NCI-H1694 (cell line): Measurements from ENCODE around the gene KLHL5.
"Not testable (repeated sequence)": the region's sequence is repeated elsewhere in the genome, so short reads cannot be mapped to it uniquely, and the experiment has no call there.

Experiments used
- DNase-seq: peaks from one replicate; lab custom pipeline; 2025; lab: John Stamatoyannopoulos, UW

KLHL5 gene

DNA sequence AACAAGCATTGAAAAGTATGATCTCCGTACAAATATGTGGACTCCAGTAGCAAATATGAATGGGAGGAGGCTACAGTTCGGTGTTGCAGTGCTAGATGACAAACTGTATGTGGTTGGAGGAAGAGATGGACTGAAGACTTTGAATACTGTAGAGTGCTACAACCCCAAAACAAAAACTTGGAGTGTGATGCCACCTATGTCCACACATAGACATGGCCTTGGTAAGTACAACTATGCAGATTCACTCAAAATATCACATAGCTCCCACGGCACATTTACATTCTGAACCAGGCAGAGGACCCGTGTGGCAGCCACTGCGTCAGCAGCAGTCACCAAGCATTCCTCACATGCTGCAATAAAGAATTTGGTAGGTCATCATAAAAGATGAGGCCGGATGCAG is 41.3 kb downstream of the KLHL5 start:
- DNase-seq, result no peak

DNA sequence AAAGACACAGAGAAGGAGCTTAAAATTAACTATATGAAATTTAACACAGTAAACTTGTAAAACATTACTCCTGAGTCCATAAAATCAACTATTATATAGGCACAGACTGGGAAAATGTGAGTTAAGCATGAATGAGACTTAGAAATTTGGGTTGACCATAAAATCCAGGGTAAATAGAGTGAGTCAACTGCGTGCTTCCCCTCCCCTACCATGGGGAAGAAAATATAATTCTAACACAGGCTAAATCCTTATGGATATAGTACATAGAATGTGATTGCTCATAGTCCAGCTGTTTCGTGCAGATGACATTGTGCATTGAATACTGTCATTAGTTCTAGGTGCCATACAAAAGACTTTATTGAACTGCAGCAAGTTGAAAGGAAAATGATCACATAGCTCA is 42.2 kb downstream of the KLHL5 start:
- DNase-seq, result no peak

- DNase-seq, result no peak
These were observed 44.0 kb downstream of the KLHL5 start for GRCh38 chr4:39106011-39106410.

GRCh38 chr4:39114436-39114835 is 52.4 kb downstream of the KLHL5 start:
- no peak for DNase-seq

GRCh38 chr4:39118034-39118658 is 56.1 kb downstream of the KLHL5 start:
- DNase-seq, result no peak

- DNase-seq, result no peak
These were observed 58.4 kb downstream of the KLHL5 start for GRCh38 chr4:39120418-39120817.

DNA sequence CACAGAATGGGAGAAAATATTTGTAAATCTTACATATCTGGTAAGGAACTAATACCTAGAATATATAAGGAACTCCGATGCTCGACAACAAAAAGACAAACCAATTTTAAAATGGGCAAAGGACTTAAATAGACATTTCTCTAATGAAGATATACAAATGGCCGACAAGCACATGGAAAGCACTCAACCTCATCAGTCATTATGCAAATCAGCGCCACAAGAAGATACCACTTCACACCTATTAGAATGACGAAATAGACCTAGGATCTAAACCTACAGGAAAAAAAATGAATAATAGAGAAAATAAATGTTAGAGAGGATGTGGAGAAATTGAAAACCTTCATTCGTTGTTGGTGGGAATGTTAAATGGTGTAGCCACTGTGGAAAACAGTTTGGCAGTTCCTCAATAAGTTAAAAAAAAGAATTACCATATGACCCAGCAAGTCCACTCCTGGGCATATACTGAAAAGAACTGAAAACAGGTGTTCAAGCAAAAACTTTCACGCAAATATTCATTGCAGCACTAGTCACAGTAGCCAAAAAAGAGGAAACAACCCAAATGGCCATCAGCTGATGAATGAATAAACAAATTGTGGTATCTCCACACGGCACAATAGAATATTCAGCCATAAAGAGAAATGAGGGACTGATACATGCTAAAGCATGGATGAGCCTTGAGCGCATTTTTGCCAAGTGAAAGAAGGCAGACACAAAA is 63.0 kb downstream of the KLHL5 start:
- no peak for DNase-seq

- no peak for DNase-seq
These were observed 63.6 kb downstream of the KLHL5 start for GRCh38 chr4:39125600-39125985.

- DNase-seq, result no peak
These were observed 64.4 kb downstream of the KLHL5 start for GRCh38 chr4:39126256-39127095.

DNA sequence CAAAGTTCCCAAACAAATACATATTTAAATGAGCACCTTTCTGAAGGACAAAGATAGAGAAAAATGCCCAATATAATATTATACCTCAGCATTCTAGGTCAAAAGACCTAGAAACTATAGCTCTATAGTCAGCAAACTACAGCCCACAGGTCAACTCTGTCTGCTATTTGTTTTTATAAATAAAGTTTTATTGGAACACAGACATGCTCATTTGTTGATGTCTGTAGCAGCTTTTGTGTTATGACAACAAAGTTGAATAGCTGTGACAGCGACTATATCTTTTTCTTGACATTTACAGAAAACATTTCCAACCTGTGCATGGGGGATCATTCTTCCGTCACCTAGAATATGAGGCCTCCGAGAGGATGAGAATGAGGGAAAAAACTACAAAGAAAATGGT is 71.6 kb downstream of the KLHL5 start:
- no peak for DNase-seq

DNA sequence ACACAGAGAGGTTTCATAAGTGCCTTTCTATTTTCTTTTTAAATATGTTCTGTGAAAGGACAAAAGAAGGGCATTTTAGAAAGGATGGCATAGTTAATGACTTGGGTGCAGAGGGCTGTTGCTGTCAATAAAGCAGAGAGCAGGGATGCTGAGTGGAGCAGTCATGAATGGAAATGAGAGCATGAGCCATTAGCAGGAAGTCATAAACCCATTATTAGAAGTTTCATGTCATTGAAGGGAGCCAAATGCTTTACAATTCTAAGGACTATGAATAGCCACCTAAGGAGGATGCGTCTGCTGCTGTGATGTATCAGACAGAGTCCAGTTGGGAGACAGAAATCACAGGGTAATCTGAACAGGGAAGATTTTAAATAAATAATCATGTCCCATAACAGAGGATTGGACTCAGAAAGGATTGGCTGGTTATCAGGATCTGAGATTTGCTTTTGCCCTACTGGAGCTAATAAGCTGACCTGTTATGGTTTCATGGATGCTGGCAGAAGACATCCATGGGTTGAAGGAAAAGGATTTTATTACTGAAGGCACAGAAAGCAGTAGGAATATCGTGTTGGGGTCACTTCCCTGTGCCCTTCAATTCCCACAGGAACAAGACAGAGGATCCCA is 72.8 kb downstream of the KLHL5 start:
- DNase-seq, result no peak

DNA sequence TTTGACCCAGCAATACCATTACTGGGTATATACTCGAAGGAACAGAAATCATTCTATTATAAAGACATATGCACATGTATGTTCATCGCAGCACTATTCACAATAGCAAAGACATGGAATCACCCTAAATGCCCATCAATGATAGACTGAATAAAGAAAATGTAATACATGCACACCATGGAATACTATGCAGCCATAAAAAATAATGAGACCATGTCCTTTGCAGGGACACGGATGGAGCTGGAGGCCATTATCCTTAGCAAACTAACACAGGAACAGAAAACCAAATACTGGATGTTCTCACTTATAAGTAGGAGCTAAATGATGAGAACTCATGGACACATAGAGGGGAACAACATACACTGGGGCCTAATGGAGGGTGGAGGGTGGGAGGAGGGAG is 76.2 kb downstream of the KLHL5 start:
- not testable (repeated sequence) for DNase-seq

DNA sequence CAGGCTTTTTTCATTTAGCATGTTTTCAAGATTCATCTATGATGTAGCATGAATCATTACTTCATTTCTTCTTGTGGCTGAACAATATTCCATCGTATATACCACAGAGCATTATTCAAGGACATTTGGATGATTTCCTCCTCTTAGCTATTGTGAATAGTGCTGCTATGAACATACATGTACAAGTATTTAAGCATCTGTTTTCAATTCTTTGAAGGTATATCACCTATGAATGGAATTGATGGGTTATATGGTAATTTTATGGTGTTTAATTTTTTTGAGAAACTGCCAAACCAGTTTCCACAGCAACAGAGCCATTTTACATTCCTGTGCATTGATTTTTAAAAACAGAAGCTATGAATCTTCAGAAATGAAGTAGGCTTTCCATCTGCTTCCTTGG is 84.2 kb downstream of the KLHL5 start:
- no peak for DNase-seq

GRCh38 chr4:39154009-39154408 is 92.0 kb downstream of the KLHL5 start:
- no peak for DNase-seq

DNA sequence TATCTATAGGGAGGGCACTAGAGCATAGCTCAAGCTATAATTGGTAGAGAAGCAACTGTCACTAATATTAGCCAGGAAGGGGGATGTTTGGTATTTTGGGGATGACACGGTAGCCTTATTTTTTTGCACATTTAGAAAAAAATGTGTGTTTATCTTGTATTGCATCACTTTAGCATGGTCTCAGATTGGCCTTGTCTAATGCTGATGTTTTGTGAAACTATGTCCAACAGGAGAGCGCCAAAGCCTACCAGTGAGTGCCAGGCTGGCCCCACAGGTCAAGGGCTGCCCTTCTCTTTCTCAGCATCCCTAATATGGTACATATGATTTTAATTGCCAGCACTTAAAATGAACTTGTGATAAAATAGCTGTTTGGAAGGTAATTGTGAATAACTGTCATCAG is 95.5 kb downstream of the KLHL5 start:
- DNase-seq, result no peak

DNA sequence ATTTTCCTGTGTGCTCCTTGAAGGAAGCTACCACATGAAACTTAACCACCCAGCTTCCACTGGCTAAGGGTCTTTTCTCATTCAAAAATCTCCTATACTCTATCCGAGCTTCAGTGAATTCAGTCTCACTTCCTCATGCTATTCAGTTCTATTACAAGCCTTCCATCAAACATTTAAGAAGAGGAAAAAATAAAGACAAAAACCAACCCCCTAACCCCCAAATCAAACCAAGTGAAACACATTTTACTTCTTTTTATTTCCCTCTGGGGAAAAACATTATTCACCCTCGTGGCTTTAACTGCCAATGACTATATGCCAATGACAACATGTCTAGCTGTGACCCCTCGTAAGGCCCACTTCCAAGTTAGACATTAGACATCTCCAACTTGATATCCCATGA is 104.1 kb downstream of the KLHL5 start:
- DNase-seq, result no peak

GRCh38 chr4:39166669-39167068 is 104.6 kb downstream of the KLHL5 start:
- no peak for DNase-seq

GRCh38 chr4:39169426-39169825 is 107.4 kb downstream of the KLHL5 start:
- DNase-seq, result no peak

DNA sequence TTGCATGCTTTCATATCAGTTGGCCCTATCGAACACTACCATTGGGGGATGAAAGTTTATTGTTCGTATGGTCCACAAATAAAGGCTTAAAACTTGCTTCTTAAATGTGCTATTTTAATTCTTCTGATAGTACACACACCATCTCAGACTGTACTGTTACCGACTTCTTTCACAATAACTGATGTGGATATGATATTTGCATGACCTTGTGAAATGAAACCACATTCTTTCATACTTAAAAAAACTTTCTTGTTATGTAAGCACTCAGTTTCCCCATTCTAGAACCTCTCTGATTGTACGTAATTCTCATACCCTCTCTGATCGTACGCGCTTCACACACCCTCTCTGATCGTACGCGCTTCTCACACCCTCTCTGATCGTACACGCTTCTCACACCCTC is 108.3 kb downstream of the KLHL5 start:
- no peak for DNase-seq
